DMS53 (cell line): Measurements from ENCODE around the gene LGALS13.

Experiments used
- DNase-seq: peaks from one replicate; lab custom pipeline; 2025; lab: John Stamatoyannopoulos, UW

Gene LGALS13, protein sequence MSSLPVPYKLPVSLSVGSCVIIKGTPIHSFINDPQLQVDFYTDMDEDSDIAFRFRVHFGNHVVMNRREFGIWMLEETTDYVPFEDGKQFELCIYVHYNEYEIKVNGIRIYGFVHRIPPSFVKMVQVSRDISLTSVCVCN

DNA sequence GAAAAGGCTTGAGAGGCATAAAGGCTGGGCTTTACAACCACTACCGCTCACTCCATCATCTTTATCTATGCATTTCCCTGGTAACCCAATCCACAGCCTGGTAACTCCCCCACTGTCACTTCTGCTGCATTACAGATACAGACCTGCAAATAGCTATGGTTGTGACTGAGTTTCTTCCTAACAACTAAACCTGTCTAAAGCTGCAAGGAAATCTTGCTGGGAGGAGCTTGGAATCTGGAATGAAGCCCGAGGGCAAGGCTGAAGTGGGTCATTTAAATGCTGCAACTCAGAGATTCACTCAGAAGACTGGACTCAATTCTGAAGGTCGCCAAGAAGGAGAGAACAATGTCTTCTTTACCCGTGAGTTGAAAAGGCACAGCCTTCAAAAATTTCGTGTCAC, at the start of gene LGALS13:
Gene LGALS13, plus strand, starts transcription at position 301 of the 400 bp plus-strand sequence. Its CDS starts 45 bp downstream, at position 346.
- DNase-seq, result peak; percentile 41

DNA sequence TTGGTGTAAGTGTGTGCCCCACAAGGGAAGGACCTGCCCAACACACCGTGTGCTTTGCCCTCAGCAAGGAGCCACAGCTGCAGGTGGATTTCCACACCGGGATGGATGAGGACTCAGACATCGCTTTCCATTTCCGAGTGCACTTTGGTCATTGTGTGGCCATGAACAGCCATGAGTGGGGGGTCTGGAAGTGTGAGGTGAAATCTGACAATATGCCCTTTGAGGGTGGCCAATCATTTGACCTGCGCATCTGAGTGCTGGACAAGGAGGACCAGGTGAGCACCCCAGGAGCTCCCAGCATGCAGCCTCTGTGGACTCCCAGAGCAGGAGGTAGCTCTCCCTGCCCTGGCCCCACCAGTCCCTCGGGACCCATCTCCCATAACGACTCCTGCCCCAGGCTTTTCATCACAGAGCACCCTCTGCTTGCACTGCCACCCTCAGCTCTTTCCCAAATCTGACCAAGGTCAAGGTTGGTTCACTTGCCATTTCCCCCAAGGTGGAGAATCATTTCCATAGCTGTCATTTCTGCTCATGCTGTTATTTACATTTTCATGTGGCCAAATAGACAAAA, 49.2 kb upstream of the LGALS13 start:
- DNase-seq, result no peak

DNA sequence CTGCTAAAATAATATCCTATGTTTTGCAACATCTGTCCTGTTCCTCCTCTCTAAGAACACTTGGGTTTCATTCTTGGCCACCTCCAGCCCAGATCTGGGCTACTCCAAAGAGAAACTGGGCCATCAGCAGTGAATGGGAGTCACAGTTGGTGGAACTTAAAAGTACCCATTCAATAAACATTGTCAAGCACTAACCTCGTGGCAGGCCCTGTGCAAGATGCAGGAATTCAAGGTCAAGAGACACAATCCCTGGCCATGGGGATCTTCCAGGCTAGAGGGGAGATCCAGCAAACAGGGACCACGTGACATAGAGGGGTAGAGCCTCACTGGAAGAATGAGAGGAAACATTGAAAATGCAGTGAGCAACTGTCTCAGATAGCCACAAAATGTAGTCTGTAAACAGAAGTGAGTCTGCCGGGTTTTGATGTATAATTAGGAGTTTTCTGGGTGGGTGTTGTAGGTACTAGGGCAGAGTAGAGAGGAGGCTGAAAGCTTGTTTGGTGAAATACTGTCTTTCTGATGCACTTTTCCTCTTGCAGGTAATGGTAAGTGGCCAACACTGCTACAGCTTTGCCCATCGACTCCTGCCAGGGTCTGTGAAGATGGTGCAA, 47.5 kb upstream of the LGALS13 start:
- DNase-seq, result no peak

DNA sequence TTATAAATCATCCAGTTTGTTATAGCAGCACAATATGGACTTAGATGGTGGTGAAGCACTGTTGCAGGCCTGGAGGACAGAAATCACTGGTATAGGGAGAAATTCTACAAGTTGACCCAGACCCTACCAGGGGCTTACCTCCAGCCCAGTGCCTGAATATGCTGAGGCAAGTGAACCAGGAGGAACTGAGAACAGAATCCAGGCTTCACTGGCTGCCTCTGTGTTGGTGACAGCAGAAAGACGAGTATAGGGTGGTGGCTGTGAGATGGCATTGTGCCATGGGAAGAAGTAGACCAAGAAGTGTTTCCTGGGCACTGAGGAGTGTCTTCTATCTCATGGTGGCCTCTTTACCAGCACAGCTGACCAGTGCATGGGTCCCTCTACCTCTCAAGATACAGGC, 46.4 kb upstream of the LGALS13 start:
- DNase-seq, result no peak

DNA sequence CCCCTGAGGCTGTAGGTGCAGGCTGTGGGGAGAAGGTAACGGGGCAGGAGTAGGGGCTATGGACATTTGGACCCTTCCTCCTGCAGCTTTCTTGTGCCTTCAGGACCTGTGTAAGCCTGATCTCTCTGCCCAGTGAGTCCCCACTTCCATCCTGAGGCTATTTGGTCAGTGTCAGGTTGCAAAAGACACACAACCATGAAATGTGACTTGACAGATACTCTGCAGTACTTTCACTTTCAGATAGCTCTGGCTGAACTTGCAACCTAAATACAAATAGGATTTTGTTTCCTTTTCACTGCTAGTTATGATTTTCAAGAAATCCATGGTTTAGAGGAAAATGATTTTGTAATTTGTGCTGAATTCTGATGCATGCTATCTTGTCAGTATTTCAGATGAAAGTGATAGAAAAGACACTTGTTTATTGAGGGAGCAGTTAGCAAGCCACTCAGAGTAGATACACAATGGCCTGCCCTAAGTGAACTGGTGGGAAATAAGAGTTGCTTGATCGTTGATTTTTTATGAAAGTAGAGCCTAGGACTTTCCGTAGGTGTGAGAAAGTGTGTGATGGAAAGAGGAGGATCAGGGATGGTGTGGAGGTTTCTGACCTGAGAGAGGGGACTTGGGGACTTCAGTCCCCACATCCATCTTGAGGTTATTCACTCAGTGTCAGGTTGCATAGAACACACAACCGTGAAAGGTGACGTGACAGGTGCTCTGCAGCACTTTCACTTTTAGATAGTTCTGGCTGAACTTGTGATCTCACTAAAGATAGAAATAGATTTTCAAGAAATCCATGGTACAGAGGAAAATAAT, 44.3 kb upstream of the LGALS13 start:
- DNase-seq, result peak; percentile 95

DNA sequence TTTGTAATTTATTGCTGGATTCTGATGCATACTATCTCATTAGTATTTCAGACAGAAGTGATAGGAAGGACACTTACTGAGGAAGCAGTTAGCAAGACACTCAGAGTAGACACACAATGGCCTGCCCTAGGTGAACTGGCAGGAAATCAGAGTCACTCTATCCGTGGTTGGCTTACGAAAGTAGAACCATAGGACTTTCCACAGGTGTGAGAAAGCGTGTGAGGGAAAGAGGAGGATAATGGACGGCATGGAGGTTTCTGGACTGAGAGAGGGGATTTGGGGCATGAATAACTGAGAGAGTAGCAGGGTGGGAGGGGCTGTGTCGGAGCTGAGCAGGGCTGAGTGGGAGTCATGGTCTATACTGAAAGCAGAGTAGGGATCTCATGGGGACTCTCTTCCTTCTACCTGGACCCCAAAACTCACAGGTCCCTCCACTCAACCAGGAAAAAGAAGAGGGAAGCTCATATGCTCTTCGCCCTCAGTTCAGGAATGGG, 43.7 kb upstream of the LGALS13 start:
- peak; percentile 80 for DNase-seq

DNA sequence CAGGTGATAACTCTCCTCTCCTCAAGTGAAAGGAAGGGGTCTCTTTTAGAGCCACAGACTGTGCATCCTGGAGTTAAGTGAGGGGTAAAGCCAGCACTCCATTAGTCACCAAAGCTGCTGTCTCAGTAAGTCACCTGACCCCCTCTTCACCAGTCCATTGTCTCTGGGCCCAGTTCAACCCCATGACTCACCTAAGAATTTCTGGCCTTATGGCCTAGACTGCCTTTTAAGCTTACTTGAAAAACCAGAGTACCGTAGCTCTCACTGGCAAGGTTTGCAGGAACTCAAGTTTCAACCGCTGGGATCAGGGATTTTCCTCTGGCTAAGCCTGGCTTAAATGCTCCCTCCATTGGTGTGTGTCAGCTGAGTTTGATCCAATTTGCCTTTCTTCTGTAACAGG, 38.9 kb upstream of the LGALS13 start:
- DNase-seq, result peak; percentile 94

DNA sequence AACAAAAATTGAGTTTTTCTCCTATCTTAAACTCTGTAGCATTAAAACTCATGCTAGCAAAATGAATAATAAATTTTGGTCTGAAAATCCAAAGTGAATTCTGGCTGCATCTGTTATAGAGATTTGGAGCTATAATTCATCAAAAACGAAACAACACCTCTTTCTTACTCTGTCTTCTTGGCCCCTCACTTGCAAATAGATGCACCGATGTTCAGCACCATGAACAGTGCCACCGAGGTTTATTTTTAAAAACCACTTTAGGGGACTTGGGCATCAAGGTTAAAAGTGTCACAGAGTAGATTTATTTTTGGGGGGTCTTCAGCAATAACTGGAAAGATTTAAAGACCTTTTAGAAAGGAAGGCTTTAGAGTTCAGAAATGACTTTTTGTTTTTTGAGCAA, 36.3 kb upstream of the LGALS13 start:
- DNase-seq, result no peak

DNA sequence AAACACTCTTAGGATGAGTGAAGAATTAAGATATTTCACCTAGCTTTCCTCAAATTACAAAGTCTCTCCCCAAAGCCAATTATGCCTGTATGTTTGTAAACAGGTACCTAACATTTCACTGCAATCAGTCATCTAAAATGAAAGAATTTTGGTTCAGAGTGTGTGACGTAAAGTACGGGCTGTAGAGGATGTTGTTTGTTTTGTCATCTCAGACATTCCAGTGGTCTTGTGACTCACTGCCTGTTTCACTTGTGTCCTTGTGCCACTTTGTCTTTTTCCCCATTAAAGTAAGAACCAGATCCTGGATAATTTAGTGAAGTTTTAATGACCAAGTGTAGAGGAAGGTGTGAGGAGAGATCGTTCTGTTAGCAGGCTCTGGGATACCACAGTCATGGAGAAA, 33.7 kb upstream of the LGALS13 start:
- peak; percentile 47 for DNase-seq

DNA sequence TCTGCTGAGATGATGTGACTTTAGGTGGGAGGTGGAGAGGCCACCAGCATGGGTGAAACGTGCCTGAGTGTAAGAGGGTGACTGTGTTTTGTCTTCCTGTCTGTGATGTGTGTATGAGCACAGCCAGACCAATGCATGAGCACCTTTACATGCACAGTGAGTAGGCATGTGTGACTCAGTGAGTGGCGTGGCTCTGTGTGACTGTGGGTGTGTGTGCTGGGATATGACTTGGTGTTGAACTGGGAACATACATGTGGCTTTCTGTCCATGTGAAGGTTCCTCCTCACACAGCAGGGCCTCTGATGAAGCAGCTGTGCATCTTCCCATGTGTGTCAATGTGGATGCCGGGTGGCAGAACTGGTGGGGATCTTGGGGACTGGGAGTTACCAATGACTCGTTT, 19.9 kb upstream of the LGALS13 start:
- no peak for DNase-seq

DNA sequence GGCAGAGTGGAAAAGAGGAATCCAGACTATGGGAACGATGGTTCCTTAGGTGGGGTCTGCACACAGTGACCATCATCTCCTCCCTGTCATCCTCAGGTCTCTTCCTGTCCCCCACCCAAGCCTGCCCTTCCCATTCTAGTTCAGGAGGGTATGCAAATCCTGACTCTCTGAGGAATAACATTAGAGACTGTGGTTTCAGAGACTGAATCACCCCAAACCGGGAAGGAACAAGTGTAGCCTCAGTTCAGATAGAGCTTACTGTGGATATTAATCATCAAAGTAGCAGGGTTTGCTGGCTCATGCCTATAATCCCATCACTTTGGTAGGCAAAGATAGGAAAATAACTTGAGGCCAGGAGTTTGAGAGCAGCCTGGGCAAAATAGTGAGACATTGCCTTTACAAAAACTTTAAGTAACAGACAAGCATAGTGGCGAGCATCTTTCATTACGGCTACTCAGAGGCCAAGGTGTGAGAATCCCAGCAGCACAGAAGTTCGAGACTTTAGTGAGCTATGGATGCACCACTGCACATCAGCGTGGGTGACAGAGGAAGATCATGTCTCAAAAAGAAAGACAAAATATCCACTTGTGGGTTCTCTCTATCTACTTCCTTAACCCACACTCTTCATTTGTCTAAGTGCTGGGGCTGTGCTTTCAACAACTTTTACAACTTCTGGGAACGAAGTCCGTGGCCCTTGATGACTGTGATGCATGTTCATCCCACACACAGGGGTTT, 19.3 kb upstream of the LGALS13 start:
- DNase-seq, result no peak

DNA sequence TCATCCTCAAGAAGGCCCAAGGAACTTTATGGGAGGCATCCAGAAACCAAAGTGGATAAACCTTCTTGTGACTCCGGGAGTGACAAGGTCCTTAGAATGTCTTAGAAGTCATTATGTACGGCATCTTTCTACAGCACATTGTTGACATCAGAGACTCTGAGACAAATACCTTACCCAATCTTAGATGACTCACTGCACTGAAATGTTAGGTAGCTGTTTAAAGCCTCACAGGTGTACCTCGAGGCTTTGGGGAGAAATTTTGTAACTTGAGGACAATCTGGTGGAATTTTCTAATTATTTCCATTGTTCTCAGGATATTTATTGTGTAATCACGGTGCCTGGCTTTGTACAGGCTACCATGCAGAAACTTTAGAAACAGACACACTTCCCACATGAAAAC, 14.8 kb upstream of the LGALS13 start:
- DNase-seq, result no peak

DNA sequence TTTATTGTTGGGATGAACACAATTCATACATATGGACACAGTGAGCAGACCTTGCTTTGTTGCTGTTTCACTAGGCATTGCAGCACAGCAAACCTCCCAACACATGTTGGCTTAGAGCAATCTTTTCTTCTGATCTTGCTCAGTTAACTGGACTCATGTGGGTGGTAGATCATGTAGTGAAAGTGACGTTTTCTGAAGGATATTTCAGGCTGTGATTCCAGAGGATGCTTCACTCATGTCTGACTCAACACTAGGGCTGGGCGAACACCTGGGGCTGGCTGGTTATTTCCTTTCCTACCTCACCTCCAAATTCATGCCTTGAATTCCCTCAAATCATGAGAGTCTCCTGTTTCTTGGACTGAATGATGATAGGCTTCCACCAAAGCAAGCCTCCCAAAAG, 14.3 kb upstream of the LGALS13 start:
- DNase-seq, result no peak

DNA sequence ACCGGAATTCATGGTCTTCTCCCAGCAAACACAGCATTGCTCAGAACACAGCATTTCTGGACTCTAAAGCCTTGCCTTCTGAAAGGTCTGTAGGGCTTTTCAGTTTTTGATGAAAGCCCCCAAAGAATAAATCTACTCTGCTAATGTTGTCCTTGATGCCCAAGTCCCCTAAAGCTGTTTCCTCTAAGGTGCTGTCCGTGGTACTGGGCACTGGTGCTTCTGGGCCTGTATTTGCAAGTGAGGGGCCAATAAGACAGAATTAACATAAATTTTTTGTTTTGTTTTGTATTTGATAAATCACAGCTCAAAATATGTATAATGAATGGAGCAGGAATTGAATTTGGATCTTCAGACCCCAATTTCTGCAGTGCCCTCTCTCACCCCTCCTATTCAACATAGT, 12.1 kb upstream of the LGALS13 start:
- DNase-seq, result no peak

DNA sequence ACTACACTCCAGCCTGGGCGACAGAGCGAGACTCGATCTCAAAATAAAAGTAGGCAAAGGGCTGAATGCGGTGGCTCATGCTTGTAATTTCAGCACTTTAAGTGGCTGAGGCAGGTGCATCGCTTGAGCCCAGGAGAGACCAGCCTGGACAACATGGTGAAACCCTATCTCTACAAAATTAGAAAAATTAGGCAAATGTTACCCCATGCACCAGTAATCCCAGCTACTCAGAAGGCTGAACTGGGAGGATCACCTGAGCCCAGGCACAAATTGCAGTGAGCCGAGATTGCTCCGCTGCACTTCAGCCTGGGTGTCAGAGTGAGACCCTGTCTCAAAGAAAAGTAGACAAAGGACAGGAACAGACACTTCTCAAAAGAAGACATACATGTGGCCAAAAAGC, 9.9 kb upstream of the LGALS13 start:
- DNase-seq, result no peak

DNA sequence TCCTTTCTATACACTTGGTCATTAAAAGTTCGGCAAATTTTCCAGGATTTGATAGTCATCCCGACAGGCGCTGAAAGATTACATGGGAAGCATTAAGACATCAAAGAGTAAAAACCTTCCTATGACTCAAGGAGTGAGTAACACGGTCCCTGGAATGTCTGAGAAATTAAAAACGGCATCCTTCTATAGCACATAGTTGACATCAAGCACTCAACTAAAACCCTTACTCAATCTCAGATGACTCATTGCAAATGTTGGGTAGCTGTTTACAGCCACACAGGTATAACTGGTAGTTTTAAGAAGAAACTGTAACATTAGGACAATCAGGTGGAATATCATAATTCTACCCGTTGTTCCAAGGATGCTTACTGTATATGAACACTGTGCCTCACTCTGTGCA, 6.4 kb upstream of the LGALS13 start:
- no peak for DNase-seq

DNA sequence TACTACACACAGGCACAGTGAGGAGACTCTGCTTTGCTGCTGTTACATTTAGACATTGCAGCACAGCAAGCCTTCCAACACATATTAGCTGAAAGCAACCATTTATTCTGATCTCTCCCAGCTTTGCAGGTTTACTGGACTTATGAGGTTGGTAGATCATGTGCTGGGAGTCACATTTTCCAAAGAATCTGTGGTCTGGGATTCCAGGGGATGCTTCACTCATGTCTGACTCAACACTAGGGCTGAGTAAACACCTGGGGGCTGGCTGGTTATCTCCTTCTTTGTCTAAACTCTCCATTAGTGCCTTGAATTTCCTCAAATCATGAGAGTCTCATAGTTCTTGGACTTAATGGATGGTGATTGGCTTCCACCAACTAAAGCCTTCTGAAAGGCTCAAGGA, 5.4 kb upstream of the LGALS13 start:
- no peak for DNase-seq

DNA sequence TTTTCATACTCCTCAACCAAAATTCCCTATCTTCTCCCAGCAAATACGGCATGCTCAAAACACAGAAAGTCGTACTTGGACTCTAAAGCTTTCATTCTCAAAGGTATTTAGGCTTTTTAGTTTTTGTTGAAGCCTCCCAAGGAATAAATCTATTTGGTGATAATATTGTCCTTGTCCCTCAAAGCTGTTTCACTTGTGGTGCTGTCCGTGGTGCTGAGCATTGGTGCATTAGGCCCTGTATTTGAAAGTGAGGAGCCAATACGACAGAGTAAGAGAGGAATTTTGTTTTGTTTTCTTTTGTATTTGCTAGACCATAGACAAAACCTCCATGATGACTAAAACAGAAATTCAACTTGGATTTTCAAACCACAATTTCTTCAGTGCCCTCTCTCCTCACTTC, 3.2 kb upstream of the LGALS13 start:
- peak; percentile 32 for DNase-seq

DNA sequence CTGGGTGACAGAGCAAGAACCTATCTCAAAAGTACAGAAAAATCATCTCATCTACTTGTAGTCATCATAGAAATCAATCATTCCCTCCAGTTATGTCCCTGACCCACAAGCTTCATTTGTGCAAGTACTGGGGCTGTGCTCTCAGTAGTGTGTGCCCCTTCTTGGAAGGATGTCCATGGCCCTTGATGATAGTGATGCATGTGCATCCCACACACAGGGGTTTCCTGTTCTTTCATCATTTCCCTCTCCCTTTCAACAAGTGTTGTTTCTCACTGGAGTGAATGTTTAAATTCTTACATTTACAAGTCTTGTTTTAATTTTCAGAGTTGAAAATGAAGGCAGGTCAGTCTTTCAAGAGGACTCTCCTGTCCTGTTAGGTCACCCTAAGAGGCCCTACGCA, 1.5 kb downstream of the LGALS13 start:
- no peak for DNase-seq

DNA sequence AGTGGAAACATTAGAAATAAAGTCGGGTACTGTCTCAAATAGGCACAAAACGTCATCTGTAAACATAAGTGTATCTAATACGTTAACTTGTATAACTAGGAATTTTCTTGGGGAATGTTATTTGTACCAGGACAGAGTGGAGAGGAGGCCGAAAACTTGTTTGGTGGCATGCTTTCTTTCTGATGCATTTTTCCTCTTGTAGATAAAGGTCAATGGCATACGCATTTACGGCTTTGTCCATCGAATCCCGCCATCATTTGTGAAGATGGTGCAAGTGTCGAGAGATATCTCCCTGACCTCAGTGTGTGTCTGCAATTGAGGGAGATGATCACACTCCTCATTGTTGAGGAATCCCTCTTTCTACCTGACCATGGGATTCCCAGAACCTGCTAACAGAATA, 4.7 kb downstream of the LGALS13 start:
- no peak for DNase-seq

DNA sequence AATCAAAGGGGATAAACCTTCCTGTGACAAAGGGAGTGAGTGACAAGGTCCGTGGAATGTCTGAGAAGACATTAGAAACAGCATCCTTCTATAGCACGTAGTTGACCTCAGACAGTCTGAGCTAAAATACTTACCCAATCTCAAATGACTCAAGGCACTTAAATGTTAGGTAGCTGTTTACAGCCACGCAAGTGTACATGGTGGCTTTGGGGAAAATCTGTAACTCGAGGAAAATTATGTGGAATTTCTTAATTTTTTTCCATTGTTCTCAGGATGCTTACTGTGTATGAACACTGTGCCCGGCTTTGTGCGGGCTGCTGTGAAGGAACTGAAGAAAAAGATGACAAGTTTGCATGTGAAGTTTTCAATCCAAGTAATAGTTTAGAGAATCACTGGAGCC, 5.2 kb downstream of the LGALS13 start:
- no peak for DNase-seq

DNA sequence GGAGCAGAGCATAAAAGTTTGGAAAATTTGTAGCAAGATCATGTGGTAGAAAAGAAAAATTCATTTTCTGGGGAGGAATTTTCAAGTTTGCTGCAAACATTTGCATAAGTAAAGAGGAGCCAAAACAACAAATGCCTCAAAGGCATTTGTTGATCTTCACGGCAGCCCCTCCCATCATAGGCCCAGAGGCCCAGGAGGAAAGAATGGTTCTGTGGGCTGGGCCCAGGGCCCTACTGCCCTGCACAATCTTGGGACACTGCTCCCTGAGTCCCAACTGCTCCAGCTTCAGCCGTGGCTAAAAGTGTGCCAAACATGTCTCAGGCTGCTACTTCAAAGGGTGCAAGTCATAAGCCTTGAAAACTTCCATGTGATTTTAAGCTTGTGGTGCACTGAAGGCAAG, 11.3 kb downstream of the LGALS13 start:
- DNase-seq, result no peak
